K562 (cell line): ENCODE measurements around the gene CPSF6. TPM values are rescaled to one million over a fixed set of nuclear protein-coding genes. Genes with fewer than 3 reads are reported as not detected.

Experiments used
- ELF2 ChIP-seq: fragments of 250-450 bp; sonication (Bioruptor Pico); IDR thresholded peaks from 2 replicates; pipeline ENCODE4 v1.5.0; 2021; ENCODE audit warnings: mild to moderate bottlenecking
- EP300 ChIP-seq: IDR thresholded peaks from 2 replicates; pipeline ENCODE4 v1.6.1; 2012; ENCODE audit warnings: low read length, improper control_type of control experiment
- FOXA1 ChIP-seq: fragments of 450-650 bp; IDR thresholded peaks from 2 replicates; pipeline ENCODE4 v1.6.1; 2016; ENCODE audit warnings: mild to moderate bottlenecking, borderline replicate concordance
- HDAC3 ChIP-seq: fragments of 450-650 bp; IDR thresholded peaks from 2 replicates; pipeline ENCODE4 v1.6.1; 2018; ENCODE audit warnings: borderline replicate concordance, mild to moderate bottlenecking, moderate library complexity; ENCODE audit not compliant: partially characterized antibody
- JUND ChIP-seq, 2 experiments: IDR thresholded peaks; 2 replicates in 1 of 2; 3 replicates in 1 of 2; pipeline ENCODE4 v1.6.1; 2011; ENCODE audit warnings: borderline replicate concordance in 2 of 2, low read depth in 2 of 2, low read length in 2 of 2, improper control_type of control experiment in 1 of 2, missing biosample characterization in 1 of 2, missing genetic modification characterization in 1 of 2, missing genetic modification reagents in 1 of 2
- KAT2B ChIP-seq: IDR thresholded peaks from one replicate; pipeline ENCODE4 v1.6.1; 2012; ENCODE audit warnings: low read depth, mild to moderate bottlenecking, control low read depth, inconsistent platforms, low read length, moderate library complexity
- KDM1A ChIP-seq, 2 experiments: fragments of 450-650 bp; IDR thresholded peaks; 2 replicates each; pipeline ENCODE4 v1.6.1; 2016; ENCODE audit warnings: mild to moderate bottlenecking in 2 of 2
- KDM2B ChIP-seq: fragments of 250-450 bp; sonication (Bioruptor Pico); IDR thresholded peaks from 2 replicates; pipeline ENCODE4 v1.8.0; 2021; ENCODE audit warnings: mild to moderate bottlenecking, moderate library complexity
- L3MBTL2 ChIP-seq: fragments of 450-650 bp; IDR thresholded peaks from 2 replicates; pipeline ENCODE4 v1.6.1; 2016; ENCODE audit warnings: mild to moderate bottlenecking, moderate library complexity
- NCOA2 ChIP-seq, 2 experiments: fragments of 450-650 bp; IDR thresholded peaks; 2 replicates each; pipeline ENCODE4 v1.6.1; 2018; ENCODE audit warnings: mild to moderate bottlenecking in 2 of 2, moderate library complexity in 1 of 2; ENCODE audit not compliant: partially characterized antibody in 2 of 2
- NFXL1 ChIP-seq: fragments of 450-650 bp; formaldehyde crosslinking; IDR thresholded peaks from 2 replicates; pipeline ENCODE4 v1.4.0; 2021; ENCODE audit warnings: mild to moderate bottlenecking
- NR2C1 ChIP-seq, 2 experiments: fragments of 450-650 bp; IDR thresholded peaks; 2 replicates each; pipeline ENCODE4 v1.6.1; 2017; ENCODE audit warnings: mild to moderate bottlenecking in 2 of 2, antibody characterized with exemption in 1 of 2, inconsistent platforms in 1 of 2, missing compliant biosample characterization in 1 of 2, missing genetic modification characterization in 1 of 2
- POLR2AphosphoS2 ChIP-seq: IDR thresholded peaks from 2 replicates; pipeline ENCODE4 v1.6.1; 2012; ENCODE audit warnings: low read length, improper control_type of control experiment
- SETDB1 ChIP-seq: IDR thresholded peaks from one replicate; pipeline ENCODE4 v1.6.1; 2012; ENCODE audit warnings: low read length, control low read depth, inconsistent platforms
- SMAD3 ChIP-seq: fragments of 450-650 bp; formaldehyde crosslinking; conservative IDR thresholded peaks from 2 replicates; pipeline ENCODE4 v1.4.0; 2020; ENCODE audit warnings: mild to moderate bottlenecking
- SMAD4 ChIP-seq: fragments of 250-450 bp; sonication (Bioruptor Pico); conservative IDR thresholded peaks from 2 replicates; pipeline ENCODE4 v1.8.0; 2021; ENCODE audit warnings: inconsistent platforms, mild to moderate bottlenecking, moderate library complexity
- SREBF1 ChIP-seq: fragments of 150-350 bp; IDR thresholded peaks from 2 replicates; pipeline ENCODE4 v1.6.1; 2014; ENCODE audit warnings: antibody characterized with exemption, low read depth, low read length, borderline replicate concordance
- TAL1 ChIP-seq: fragments of 450-650 bp; IDR thresholded peaks from 2 replicates; pipeline ENCODE4 v1.6.1; 2016; ENCODE audit warnings: mild to moderate bottlenecking
- TARDBP ChIP-seq: fragments of 450-650 bp; IDR thresholded peaks from 2 replicates; pipeline ENCODE4 v1.6.1; 2016
- TBP ChIP-seq: optimal IDR thresholded peaks from 2 replicates; pipeline ENCODE3; 2011; ENCODE audit warnings: low read depth, low read length, improper control_type of control experiment
- ZBTB17 ChIP-seq: fragments of 450-650 bp; formaldehyde crosslinking; IDR thresholded peaks from 2 replicates; pipeline ENCODE4 v1.4.0; 2020; ENCODE audit warnings: mild to moderate bottlenecking
- ZBTB7A ChIP-seq: IDR thresholded peaks from 2 replicates; pipeline ENCODE4 v1.6.1; 2011; ENCODE audit warnings: low read depth, mild to moderate bottlenecking, low read length, moderate library complexity, borderline replicate concordance; ENCODE audit not compliant: control insufficient read depth
- ZNF347 ChIP-seq: fragments of 450-650 bp; formaldehyde crosslinking; IDR thresholded peaks from 2 replicates; pipeline ENCODE4 v1.4.0; 2020; ENCODE audit warnings: low read depth, mild to moderate bottlenecking, moderate library complexity
- ZNF764 ChIP-seq: fragments of 250-450 bp; sonication (Bioruptor Pico); IDR thresholded peaks from 2 replicates; pipeline ENCODE4 v1.4.0; 2020; ENCODE audit warnings: low read depth, mild to moderate bottlenecking, moderate library complexity
- polyA plus RNA-seq, 8 experiments: library from polyadenylated mRNA; depleted of rRNA in 4 of 8; stranded (reverse) in 5 of 8; unstranded in 3 of 8; fragments of >200 nt; fragmentation: Nextera tagmentation in 2 of 8; fragmentation: Illumina TruSeq in 1 of 8; extraction: Ambion mirVana in 2 of 8; extraction: Trizol in 1 of 8; gene quantifications; 2 replicates each; pipeline versions ENCODE4 v1.2.1 to v1.2.3, GENCODE V29; 2011 to 2014; ENCODE audit warnings: inconsistent platforms in 1 of 8, missing spikeins in 1 of 8
- total RNA-seq, 7 experiments: library from RNA; depleted of rRNA in 6 of 7; stranded (reverse); fragments of >200 nt in 6 of 7; fragmentation: Illumina TruSeq in 2 of 7; extraction: Trizol in 2 of 7; gene quantifications; 2 replicates each; pipeline versions ENCODE4 v1.2.1 to v1.2.3, GENCODE V29; 2011 to 2021; ENCODE audit warnings: low replicate concordance in 1 of 7
- TF ChIP-seq, protein P1 (sequence below): fragments of 250-450 bp; sonication (Bioruptor Pico); IDR thresholded peaks from 2 replicates; pipeline ENCODE4 v1.5.0; 2022; ENCODE audit warnings: mild to moderate bottlenecking
- TF ChIP-seq, protein P2 (sequence below): fragments of 250-450 bp; sonication (Bioruptor Pico); IDR thresholded peaks from 2 replicates; pipeline ENCODE4 v1.5.0; 2021
- TF ChIP-seq, protein P3 (sequence below): fragments of 150-350 bp; conservative IDR thresholded peaks from 2 replicates; pipeline ENCODE4 v1.6.1; 2014; ENCODE audit warnings: low read length

The CPSF6 gene
- total and polyA plus RNA-seq, 9 of the 15 experiments (the other 6 are each of a cell fraction or from before 2014, with no cell fraction given): 34.3 to 129 (median 77.8) TPM

- TF ChIP-seq KAT2B (no peak), SREBF1 (no peak), ZBTB7A (no peak), TAL1 (no peak), EP300 (no peak), NR2C1 (IDR thresholded peaks at IDR 0.05) (no peak), NR2C1 (tag; IDR thresholded peaks at IDR 0.05) (no peak), ZNF347 (no peak), NFXL1 (CRISPR knock-in tag) (no peak), JUND (IDR thresholded peaks at IDR 0.05; ENCODE audit: borderline replicate concordance, low read depth, low read length) (0 out of 2 replicates have a peak, but pooled peaks have one; percentile 4), JUND (tag; IDR thresholded peaks at IDR 0.05; ENCODE audit: borderline replicate concordance, low read depth, low read length) (no peak), ZNF764 (CRISPR knock-in tag) (no peak), KDM2B (CRISPR knock-in tag) (no peak), SMAD3 (CRISPR knock-in tag) (no peak), TBP (no peak), KDM1A (IDR thresholded peaks at IDR 0.05) (no peak), SMAD4 (no peak), FOXA1 (no peak), HDAC3 (no peak), NCOA2 (IDR thresholded peaks at IDR 0.05; ENCODE audit: partially characterized antibody in 2 of 2) (no peak), SETDB1 (no peak), ZBTB17 (CRISPR knock-in tag) (no peak), ELF2 (CRISPR knock-in tag) (no peak), TARDBP (no peak), POLR2AphosphoS2 (no peak), L3MBTL2 (peak; percentile 48; the same call in 1 of the 2 replicates)
- TF ChIP-seq, protein P1, sequence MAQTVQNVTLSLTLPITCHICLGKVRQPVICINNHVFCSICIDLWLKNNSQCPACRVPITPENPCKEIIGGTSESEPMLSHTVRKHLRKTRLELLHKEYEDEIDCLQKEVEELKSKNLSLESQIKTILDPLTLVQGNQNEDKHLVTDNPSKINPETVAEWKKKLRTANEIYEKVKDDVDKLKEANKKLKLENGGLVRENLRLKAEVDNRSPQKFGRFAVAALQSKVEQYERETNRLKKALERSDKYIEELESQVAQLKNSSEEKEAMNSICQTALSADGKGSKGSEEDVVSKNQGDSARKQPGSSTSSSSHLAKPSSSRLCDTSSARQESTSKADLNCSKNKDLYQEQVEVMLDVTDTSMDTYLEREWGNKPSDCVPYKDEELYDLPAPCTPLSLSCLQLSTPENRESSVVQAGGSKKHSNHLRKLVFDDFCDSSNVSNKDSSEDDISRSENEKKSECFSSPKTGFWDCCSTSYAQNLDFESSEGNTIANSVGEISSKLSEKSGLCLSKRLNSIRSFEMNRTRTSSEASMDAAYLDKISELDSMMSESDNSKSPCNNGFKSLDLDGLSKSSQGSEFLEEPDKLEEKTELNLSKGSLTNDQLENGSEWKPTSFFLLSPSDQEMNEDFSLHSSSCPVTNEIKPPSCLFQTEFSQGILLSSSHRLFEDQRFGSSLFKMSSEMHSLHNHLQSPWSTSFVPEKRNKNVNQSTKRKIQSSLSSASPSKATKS: no peak
- TF ChIP-seq, protein P2, sequence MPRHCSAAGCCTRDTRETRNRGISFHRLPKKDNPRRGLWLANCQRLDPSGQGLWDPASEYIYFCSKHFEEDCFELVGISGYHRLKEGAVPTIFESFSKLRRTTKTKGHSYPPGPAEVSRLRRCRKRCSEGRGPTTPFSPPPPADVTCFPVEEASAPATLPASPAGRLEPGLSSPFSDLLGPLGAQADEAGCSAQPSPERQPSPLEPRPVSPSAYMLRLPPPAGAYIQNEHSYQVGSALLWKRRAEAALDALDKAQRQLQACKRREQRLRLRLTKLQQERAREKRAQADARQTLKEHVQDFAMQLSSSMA: no peak
- TF ChIP-seq, protein P3, sequence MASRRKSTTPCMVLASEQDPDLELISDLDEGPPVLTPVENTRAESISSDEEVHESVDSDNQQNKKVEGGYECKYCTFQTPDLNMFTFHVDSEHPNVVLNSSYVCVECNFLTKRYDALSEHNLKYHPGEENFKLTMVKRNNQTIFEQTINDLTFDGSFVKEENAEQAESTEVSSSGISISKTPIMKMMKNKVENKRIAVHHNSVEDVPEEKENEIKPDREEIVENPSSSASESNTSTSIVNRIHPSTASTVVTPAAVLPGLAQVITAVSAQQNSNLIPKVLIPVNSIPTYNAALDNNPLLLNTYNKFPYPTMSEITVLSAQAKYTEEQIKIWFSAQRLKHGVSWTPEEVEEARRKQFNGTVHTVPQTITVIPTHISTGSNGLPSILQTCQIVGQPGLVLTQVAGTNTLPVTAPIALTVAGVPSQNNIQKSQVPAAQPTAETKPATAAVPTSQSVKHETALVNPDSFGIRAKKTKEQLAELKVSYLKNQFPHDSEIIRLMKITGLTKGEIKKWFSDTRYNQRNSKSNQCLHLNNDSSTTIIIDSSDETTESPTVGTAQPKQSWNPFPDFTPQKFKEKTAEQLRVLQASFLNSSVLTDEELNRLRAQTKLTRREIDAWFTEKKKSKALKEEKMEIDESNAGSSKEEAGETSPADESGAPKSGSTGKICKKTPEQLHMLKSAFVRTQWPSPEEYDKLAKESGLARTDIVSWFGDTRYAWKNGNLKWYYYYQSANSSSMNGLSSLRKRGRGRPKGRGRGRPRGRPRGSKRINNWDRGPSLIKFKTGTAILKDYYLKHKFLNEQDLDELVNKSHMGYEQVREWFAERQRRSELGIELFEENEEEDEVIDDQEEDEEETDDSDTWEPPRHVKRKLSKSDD: no peak; the same call in 1 of the 2 replicates
These were observed 44.8 kb downstream of the CPSF6 start (continued) for GRCh38 chr12:69284131-69284530.
